HCT116 (cell line): ENCODE results near the gene BNC1.

Experiments used
- ATF3 ChIP-seq: IDR thresholded peaks from 2 replicates; pipeline ENCODE4 v1.6.1; 2012
- CEBPB ChIP-seq: IDR thresholded peaks from 2 replicates; pipeline ENCODE4 v1.6.1; 2012; ENCODE audit warnings: low read depth
- CTCF ChIP-seq, 3 experiments: fragments of 200-600 bp in 1 of 3; sonication (generic) in 1 of 3; IDR thresholded peaks in 2 of 3; conservative IDR thresholded peaks in 1 of 3; 2 replicates each; pipeline ENCODE4 v1.5.1; 2012 to 2017; ENCODE audit warnings: low read depth in 2 of 3, low read length in 2 of 3, antibody characterized with exemption in 1 of 3, borderline replicate concordance in 1 of 3, control low read depth in 1 of 3, mild to moderate bottlenecking in 1 of 3, mixed read lengths in 1 of 3, mixed run types in 1 of 3, moderate library complexity in 1 of 3; ENCODE audit not compliant: insufficient read depth in 1 of 3
- EGR1 ChIP-seq: IDR thresholded peaks from 2 replicates; pipeline ENCODE4 v1.6.1; 2012; ENCODE audit warnings: low read depth
- JUND ChIP-seq: IDR thresholded peaks from 2 replicates; pipeline ENCODE4 v1.6.1; 2012
- SIN3A ChIP-seq: IDR thresholded peaks from 2 replicates; pipeline ENCODE4 v1.6.1; 2012; ENCODE audit warnings: low read depth
- SP1 ChIP-seq: IDR thresholded peaks from 2 replicates; pipeline ENCODE4 v1.6.1; 2012; ENCODE audit warnings: low read depth

- TF ChIP-seq CTCF (IDR thresholded peaks at IDR 0.05 in 2 of 3, conservative IDR thresholded peaks at IDR 0.05 in 1 of 3; ENCODE audit: borderline replicate concordance in 1 of 3, insufficient read depth in 1 of 3, low read depth in 2 of 3, low read length in 2 of 3) (no peak), SIN3A (no peak), SP1 (no peak), EGR1 (no peak), ATF3 (no peak), JUND (no peak), CEBPB (no peak)
Observed at GRCh38 chr15:83270176-83270575, 14.3 kb downstream of the BNC1 start.
